Measurements from ENCODE around the gene MPP2.
"Not testable (repeated sequence)": the region's sequence is repeated elsewhere in the genome, so short reads cannot be mapped to it uniquely, and the experiment has no call there.

Gene MPP2

GRCh38 chr17:43873815-43874214, 33.5 kb downstream of the MPP2 start:
- DNase-seq = no peak

- no peak for DNase-seq
These were observed 34.2 kb downstream of the MPP2 start for GRCh38 chr17:43873091-43873490.

GRCh38 chr17:43871946-43872690, 35.2 kb downstream of the MPP2 start:
- DNase-seq = no peak

- not testable (repeated sequence) for DNase-seq
These were observed 38.3 kb downstream of the MPP2 start for GRCh38 chr17:43869031-43869430.

GRCh38 chr17:43868226-43868994, 38.9 kb downstream of the MPP2 start:
- DNase-seq = peak in 1 of 2 donors; percentile 5

- DNase-seq = no peak
These were observed 43.0 kb downstream of the MPP2 start for GRCh38 chr17:43864161-43864984.

GRCh38 chr17:43861960-43862359, 45.4 kb downstream of the MPP2 start:
- no peak for DNase-seq

- no peak for DNase-seq
These were observed 46.3 kb downstream of the MPP2 start for GRCh38 chr17:43860927-43861622.

- DNase-seq = no peak
These were observed 47.1 kb downstream of the MPP2 start for GRCh38 chr17:43860077-43860725.

- no peak for DNase-seq
These were observed 49.3 kb downstream of the MPP2 start for GRCh38 chr17:43857957-43858600.

- DNase-seq = no peak
These were observed 50.2 kb downstream of the MPP2 start for GRCh38 chr17:43857141-43857540.

GRCh38 chr17:43856141-43856540, 51.2 kb downstream of the MPP2 start:
- DNase-seq = no peak

GRCh38 chr17:43855061-43855460, 52.3 kb downstream of the MPP2 start:
- DNase-seq = no peak

- no peak for DNase-seq
These were observed 52.8 kb downstream of the MPP2 start for GRCh38 chr17:43854498-43854897.

- DNase-seq = no peak
These were observed 53.8 kb downstream of the MPP2 start for GRCh38 chr17:43853546-43853945.

- no peak for DNase-seq
These were observed 54.8 kb downstream of the MPP2 start for GRCh38 chr17:43852571-43852970.

- DNase-seq = no peak
These were observed 58.2 kb downstream of the MPP2 start for GRCh38 chr17:43849116-43849515.

GRCh38 chr17:43848601-43849000, 58.7 kb downstream of the MPP2 start:
- no peak for DNase-seq

- DNase-seq = no peak
These were observed 60.4 kb downstream of the MPP2 start, which contains the start of gene CD300LG for GRCh38 chr17:43846963-43847371. Gene CD300LG, plus strand, starts transcription at chr17:43847176. Its CDS starts 41 bp downstream, at chr17:43847217.

- DNase-seq = peak; percentile 65 to 68
These were observed 61.1 kb downstream of the MPP2 start for GRCh38 chr17:43846221-43846712.

- DNase-seq = no peak
These were observed 61.6 kb downstream of the MPP2 start for GRCh38 chr17:43845766-43846165.

Data from CD4-positive, alpha-beta T cell treated with Interleukin-1 beta for 1 hour (primary cell).